Measurements from ENCODE around the gene TSGA10IP.
A peak's percentile ranks its signal among the peaks of the same experiment; 100 is the strongest.

TSGA10IP gene

DNA sequence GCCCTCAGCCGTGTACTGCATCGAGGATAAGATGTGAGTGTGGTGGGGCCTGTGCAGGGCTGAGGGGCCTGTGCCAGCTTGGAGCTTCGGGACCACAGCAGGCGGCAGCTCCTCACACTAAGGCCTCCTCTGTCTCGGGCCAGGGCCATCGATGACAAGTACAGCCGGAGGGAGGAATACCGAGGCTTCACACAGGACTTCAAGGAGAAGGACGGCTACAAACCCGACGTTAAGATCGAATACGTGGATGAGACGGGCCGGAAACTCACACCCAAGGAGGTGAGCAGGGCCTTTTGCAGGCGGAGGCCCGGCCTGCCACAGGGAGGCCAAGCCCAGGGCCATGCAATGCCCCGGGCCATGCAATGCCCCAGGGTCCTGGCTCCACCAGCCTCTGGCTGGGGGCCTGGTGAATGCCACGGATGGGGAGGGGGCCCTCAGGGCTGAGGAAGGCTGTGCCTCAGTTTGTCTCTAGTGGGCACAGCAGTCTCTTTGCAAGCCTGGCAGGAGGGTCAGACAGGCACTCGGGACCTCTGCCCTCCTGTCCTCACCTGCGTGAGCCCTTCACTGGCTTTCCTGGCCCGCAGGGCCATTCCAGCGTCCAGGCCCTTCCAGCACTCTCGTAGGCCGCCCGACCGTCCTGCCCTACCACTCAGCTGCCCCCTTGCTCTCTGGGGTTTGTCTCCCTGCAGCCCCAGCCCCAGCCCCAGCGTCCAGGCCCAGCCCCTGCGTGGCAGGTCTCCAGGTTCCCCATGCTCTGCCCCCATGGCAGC, 32.5 kb downstream of the TSGA10IP start:
- no peak for FAIRE-seq

GRCh38 chr11:65978391-65979238, 33.3 kb downstream of the TSGA10IP start:
- no peak for FAIRE-seq

DNA sequence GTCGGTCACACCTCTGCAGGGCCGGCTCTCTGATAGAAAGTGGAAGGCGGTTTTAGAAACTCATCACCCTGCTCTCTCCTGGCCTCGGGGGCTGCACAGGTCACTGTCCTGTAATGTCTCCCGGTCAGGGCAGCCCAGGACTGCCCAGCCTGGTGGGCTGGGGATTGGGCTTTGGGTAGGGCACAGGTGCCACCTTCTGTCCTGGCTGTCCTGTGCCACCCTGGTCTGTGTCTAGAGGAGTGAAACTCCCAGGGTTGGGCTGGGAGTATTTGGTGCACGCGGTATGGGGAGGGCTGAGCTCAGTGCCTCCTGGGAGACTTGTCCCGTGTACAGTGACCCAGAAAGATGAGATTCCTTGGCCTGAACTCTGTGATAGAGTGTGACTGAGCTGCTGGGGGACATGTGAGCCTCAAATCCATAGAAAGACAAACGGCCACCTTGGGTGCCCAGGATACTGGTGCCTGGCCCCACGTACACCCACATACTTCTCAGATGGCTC, 34.0 kb downstream of the TSGA10IP start:
- FAIRE-seq = no peak

- FAIRE-seq = no peak
These were observed 35.9 kb downstream of the TSGA10IP start for GRCh38 chr11:65981101-65981740.

- no peak for FAIRE-seq
These were observed 36.9 kb downstream of the TSGA10IP start for GRCh38 chr11:65981972-65982823.

- no peak for FAIRE-seq
These were observed 37.7 kb downstream of the TSGA10IP start for GRCh38 chr11:65982824-65983588.

- no peak for FAIRE-seq
These were observed 38.3 kb downstream of the TSGA10IP start for GRCh38 chr11:65983589-65983987.

DNA sequence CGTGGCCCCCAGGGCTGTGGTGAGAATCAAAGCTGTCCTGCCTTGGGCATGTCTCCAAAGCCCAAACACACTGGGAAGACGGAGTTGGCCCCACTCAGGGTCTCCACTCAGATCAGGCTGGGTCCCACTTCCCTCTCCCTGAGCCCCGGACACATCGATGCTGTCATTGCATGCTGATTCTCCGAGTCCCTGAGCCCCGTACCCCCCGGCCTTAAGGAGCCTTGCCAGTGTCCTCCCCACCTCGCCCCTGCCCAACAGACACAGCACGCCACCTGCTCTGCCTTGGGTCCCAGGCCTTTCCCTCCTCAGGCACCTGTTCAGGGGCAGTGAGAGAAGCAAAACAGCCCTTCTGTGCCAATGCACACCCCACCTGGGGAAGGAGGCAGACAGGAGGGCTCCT, 42.1 kb downstream of the TSGA10IP start:
- FAIRE-seq = no peak

- peak; percentile 93 for FAIRE-seq
These were observed 43.7 kb downstream of the TSGA10IP start for GRCh38 chr11:65988791-65989592.

DNA sequence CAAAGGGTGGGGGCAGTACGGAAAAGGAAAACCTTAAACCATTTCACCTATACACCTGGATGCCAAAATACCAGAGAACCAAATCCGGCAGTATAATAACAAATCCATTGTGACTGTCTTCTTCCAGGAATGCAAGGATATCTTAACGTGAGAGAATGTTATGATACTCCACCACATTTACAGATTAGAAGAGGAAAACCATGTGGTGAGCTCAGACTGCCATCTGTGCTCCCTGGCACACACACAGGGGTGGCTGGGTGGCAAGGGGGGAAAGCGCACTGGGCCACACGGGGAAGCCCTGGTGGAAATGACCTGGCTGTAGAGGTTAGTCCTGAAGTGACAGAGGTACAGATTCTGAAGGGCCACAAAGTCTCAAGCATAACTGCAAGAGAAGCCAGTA, 46.8 kb downstream of the TSGA10IP start:
- no peak for FAIRE-seq

- no peak for FAIRE-seq
These were observed 52.0 kb downstream of the TSGA10IP start for GRCh38 chr11:65997286-65997685.

- FAIRE-seq = no peak
These were observed 56.8 kb downstream of the TSGA10IP start, which contains the start of the genes BANF1 and EIF1AD for GRCh38 chr11:66001942-66002647. Gene BANF1, plus strand, starts transcription at chr11:66002503. Its CDS starts 748 bp downstream, at chr11:66003251. Gene EIF1AD, minus strand, starts transcription at chr11:66002157. Its CDS starts 1,768 bp downstream, at chr11:66000389.

DNA sequence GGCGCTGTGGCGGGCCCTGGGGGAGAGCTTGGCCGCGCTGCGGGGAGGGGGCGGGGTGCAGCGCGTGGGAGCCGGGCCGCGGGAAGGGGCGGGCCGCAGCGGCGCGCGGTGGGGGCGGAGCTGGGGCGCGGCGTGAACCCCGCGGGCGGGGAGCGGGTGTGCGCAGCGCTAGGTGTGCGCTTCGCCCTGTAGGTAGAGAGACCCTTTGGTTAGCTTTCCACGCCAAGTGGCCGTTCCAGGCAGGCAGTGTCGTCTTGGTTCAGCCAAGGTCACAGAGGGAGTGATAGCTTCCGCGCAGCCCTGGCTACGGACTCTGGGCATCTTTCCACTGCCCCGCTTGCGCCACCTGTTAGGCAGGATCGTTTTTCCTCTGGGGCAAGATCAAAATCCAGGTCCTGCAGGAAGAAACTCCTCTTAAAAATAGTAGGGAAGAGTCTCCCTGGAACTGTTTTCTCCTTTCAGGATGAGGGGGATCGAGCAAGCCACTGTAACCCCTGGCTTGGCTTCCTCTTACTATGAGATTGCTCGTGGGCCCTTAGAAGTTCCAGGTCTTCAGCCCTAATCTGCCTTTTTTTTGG, 57.5 kb downstream of the TSGA10IP start:
- FAIRE-seq = no peak

GRCh38 chr11:66003291-66003690, 58.0 kb downstream of the TSGA10IP start:
- FAIRE-seq = no peak

GRCh38 chr11:66004186-66004585, 58.9 kb downstream of the TSGA10IP start:
- FAIRE-seq = no peak

DNA sequence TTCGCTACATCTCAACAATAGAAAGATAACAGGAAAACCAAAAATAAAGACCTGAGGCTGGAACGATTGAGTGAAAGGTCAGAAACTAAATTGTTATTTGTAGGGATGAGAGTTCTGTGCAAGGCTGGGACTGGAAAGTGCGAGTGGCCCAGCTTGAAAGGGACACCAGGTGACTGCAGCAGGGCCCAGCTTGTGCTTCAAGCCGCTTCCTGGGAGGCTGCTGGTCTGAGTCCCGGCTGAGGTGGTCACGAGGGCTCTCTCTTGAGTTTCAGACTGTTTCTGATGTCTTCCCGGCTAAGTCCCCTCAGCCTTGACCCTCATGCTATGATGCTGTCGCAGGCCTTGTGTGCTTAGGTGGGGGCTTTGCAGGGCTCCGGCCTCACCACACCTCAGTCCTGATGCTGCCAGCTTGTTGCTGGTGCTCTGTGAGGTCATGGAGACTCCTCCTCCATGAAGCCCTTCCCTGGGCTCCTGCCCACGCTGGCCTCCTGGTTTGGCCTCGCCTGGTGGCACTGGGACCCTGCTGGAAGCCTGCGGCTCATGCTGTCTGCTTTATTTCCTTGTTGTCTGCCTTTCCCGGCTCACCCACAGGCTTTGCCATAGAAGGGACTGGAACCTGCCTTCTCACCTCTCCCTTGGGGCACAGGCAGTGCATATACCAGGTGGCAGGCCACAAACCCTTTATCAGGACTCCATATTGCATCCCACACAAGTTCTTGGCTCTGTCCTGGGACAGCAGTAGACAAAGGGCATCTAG, 61.0 kb downstream of the TSGA10IP start:
- no peak for FAIRE-seq

- no peak for FAIRE-seq
These were observed 61.6 kb downstream of the TSGA10IP start for GRCh38 chr11:66006891-66007176.

GRCh38 chr11:66007201-66007634, 61.9 kb downstream of the TSGA10IP start:
- no peak for FAIRE-seq

DNA sequence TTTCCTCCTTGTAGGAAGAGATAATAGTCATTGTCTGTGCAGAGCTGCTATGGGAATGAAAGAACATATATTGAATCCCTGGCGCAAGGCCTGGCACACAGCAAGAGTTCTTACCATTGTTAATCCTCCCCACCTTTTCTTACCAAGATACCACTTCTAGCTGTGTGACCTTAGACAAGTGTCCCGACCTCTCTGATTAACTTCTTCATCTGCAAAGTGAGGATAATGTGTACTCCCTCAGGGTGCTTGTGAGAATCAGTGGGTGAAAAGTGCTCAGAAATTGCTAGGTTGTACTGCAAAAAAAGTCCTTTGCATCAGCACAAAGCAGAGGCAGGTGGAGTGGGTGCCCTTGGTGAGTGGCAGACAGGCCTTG, 62.8 kb downstream of the TSGA10IP start:
- no peak for FAIRE-seq
